ENCODE measurements around the gene NPR1.
"Not testable (repeated sequence)": the region's sequence is repeated elsewhere in the genome, so short reads cannot be mapped to it uniquely, and the experiment has no call there.

DNA sequence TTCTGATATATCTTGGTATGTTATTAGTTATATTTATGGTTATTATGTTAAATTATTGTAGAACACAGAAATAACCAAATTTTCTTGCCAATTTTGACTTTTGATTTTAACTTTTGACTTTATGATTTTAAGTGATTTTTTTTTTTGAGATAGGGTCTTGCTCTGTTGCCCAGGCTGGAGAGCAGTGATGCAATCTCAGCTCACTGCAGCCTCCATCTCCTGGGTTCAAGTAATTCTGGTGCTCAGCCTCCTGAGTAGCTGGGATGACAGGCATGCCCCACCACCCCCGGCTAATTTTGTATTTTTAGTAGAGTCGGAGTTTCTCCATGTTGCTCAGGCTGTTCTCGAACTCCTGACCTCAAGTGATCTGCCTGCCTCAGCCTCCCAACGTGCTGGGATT is 46.1 kb downstream of the NPR1 start:
- not testable (repeated sequence) for TF ChIP-seq EP300 (IDR thresholded peaks at IDR 0.05); POLR2A (IDR thresholded peaks at IDR 0.05; ENCODE audit: low read length); RFX5 (IDR thresholded peaks at IDR 0.05); REST (IDR thresholded peaks at IDR 0.05); HOXB5 (CRISPR knock-in tag; IDR thresholded peaks at IDR 0.05); GATA3 (IDR thresholded peaks at IDR 0.05; ENCODE audit: borderline replicate concordance); HOXA7 (CRISPR knock-in tag; IDR thresholded peaks at IDR 0.05); JUN (IDR thresholded peaks at IDR 0.05); RAD21 (conservative IDR thresholded peaks at IDR 0.05 in 1 of 2, IDR thresholded peaks at IDR 0.05 in 1 of 2); MYC (IDR thresholded peaks at IDR 0.05; ENCODE audit: borderline replicate concordance, low read length); NFE2L2 (conservative IDR thresholded peaks at IDR 0.05; ENCODE audit: low read length)
- TF ChIP-seq, protein P1, sequence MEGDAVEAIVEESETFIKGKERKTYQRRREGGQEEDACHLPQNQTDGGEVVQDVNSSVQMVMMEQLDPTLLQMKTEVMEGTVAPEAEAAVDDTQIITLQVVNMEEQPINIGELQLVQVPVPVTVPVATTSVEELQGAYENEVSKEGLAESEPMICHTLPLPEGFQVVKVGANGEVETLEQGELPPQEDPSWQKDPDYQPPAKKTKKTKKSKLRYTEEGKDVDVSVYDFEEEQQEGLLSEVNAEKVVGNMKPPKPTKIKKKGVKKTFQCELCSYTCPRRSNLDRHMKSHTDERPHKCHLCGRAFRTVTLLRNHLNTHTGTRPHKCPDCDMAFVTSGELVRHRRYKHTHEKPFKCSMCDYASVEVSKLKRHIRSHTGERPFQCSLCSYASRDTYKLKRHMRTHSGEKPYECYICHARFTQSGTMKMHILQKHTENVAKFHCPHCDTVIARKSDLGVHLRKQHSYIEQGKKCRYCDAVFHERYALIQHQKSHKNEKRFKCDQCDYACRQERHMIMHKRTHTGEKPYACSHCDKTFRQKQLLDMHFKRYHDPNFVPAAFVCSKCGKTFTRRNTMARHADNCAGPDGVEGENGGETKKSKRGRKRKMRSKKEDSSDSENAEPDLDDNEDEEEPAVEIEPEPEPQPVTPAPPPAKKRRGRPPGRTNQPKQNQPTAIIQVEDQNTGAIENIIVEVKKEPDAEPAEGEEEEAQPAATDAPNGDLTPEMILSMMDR (IDR thresholded peaks at IDR 0.05): not testable (repeated sequence)
- TF ChIP-seq, protein P2, sequence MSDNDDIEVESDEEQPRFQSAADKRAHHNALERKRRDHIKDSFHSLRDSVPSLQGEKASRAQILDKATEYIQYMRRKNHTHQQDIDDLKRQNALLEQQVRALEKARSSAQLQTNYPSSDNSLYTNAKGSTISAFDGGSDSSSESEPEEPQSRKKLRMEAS (IDR thresholded peaks at IDR 0.05): not testable (repeated sequence)
- TF ChIP-seq, protein P3, sequence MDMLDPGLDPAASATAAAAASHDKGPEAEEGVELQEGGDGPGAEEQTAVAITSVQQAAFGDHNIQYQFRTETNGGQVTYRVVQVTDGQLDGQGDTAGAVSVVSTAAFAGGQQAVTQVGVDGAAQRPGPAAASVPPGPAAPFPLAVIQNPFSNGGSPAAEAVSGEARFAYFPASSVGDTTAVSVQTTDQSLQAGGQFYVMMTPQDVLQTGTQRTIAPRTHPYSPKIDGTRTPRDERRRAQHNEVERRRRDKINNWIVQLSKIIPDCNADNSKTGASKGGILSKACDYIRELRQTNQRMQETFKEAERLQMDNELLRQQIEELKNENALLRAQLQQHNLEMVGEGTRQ (IDR thresholded peaks at IDR 0.05): not testable (repeated sequence)
